ENCODE data around the gene TEX29. TPM values are rescaled to one million over a fixed set of nuclear protein-coding genes. Genes with fewer than 3 reads are reported as not detected.

Gene TEX29
- total RNA-seq, 1 experiment from 2014 or later, result not detected

DNA sequence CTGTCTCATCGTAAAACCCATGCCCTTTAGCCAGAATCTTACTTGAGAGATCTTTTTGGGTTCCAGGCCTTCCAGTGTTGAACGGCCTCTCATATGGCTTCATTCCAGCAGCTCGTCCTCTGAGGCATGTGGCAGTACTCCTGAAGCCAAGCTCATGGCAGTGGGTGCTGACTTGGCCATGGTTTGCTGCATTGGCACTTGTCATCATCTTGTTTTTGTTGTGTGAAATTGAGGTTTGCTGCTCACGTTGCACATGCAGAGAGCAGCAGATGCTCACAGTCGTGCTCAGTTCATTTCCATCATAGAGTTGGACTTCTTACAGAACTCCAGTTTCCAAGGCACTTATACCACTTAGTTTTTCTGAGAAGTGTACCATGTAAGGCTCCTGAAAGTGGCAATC is 14.9 kb downstream of the TEX29 start:
- Histone ChIP-seq H3K9me3 (ENCODE audit: control insufficient read depth, insufficient read depth, low read depth, low read length) (no peaks in the 10 kb centered on the region), H3K4me1 (ENCODE audit: control insufficient read depth, insufficient read depth, low read length) (no peaks in the 10 kb centered on the region), H3K27me3 (ENCODE audit: control insufficient read depth, insufficient read depth, low read length) (no peaks in the 10 kb centered on the region), H3K4me3 (ENCODE audit: low read depth in 2 of 2, low read length in 2 of 2) (no peak overlapping the region), H3K27ac (ENCODE audit: low read length) (no peak overlapping the region), H3K36me3 (ENCODE audit: control insufficient read depth, insufficient read depth, low read length) (no peaks in the 10 kb centered on the region)
- DNase-seq (ENCODE audit: low read depth, low spot score) (no peak), ATAC-seq (no peak)
- ChIA-PET POLR2A (no interaction called here), CTCF (no interaction called here)
- TF ChIP-seq SIN3A (IDR thresholded peaks at IDR 0.05; ENCODE audit: borderline replicate concordance, insufficient read depth, low read depth, low read length) (no peak), POLR2AphosphoS5 (IDR thresholded peaks at IDR 0.05; ENCODE audit: low read depth, low read length) (no peak), REST (IDR thresholded peaks at IDR 0.05; ENCODE audit: insufficient read depth in 1 of 2, low read depth in 2 of 2, low read length in 1 of 2) (no peak), TCF7L2 (IDR thresholded peaks at IDR 0.05; ENCODE audit: low read depth, low read length) (no peak)
- TF ChIP-seq, protein P1, sequence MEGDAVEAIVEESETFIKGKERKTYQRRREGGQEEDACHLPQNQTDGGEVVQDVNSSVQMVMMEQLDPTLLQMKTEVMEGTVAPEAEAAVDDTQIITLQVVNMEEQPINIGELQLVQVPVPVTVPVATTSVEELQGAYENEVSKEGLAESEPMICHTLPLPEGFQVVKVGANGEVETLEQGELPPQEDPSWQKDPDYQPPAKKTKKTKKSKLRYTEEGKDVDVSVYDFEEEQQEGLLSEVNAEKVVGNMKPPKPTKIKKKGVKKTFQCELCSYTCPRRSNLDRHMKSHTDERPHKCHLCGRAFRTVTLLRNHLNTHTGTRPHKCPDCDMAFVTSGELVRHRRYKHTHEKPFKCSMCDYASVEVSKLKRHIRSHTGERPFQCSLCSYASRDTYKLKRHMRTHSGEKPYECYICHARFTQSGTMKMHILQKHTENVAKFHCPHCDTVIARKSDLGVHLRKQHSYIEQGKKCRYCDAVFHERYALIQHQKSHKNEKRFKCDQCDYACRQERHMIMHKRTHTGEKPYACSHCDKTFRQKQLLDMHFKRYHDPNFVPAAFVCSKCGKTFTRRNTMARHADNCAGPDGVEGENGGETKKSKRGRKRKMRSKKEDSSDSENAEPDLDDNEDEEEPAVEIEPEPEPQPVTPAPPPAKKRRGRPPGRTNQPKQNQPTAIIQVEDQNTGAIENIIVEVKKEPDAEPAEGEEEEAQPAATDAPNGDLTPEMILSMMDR (IDR thresholded peaks at IDR 0.05), result no peak
- in situ Hi-C loops (cut with HindIII; ENCODE audit: low pct_unique_long_range_greater_than_20kb, low sequenced_read_pairs) (no loop called here), intact Hi-C loops (cut with micrococcal nuclease; ENCODE audit: unreplicated experiment) (no loop called here)
- no TSS peak for BruUV-seq (replicated peaks)

- TF ChIP-seq REST (IDR thresholded peaks at IDR 0.05; ENCODE audit: insufficient read depth in 1 of 2, low read depth in 2 of 2, low read length in 1 of 2) (no peak), SIN3A (IDR thresholded peaks at IDR 0.05; ENCODE audit: borderline replicate concordance, insufficient read depth, low read depth, low read length) (no peak), POLR2AphosphoS5 (IDR thresholded peaks at IDR 0.05; ENCODE audit: low read depth, low read length) (no peak), TCF7L2 (IDR thresholded peaks at IDR 0.05; ENCODE audit: low read depth, low read length) (no peak)
- TF ChIP-seq, protein P1 (IDR thresholded peaks at IDR 0.05), result no peak
- H3K4me3 ChIP-seq (ENCODE audit: low read depth in 2 of 2, low read length in 2 of 2), result no peak overlapping the region
- no peaks in the 10 kb centered on the region for H3K36me3 ChIP-seq (ENCODE audit: control insufficient read depth, insufficient read depth, low read length)
- BruUV-seq (replicated peaks), result no TSS peak
- CTCF ChIA-PET, result no interaction called here
- intact Hi-C loops (cut with micrococcal nuclease; ENCODE audit: unreplicated experiment) (no loop called here), in situ Hi-C loops (cut with HindIII; ENCODE audit: low pct_unique_long_range_greater_than_20kb, low sequenced_read_pairs) (no loop called here)
- POLR2A ChIA-PET, result no interaction called here
- H3K9me3 ChIP-seq (ENCODE audit: control insufficient read depth, insufficient read depth, low read depth, low read length), result no peaks in the 10 kb centered on the region
- no peaks in the 10 kb centered on the region for H3K27me3 ChIP-seq (ENCODE audit: control insufficient read depth, insufficient read depth, low read length)
- no peaks in the 10 kb centered on the region for H3K4me1 ChIP-seq (ENCODE audit: control insufficient read depth, insufficient read depth, low read length)
- ATAC-seq, result no peak
- H3K27ac ChIP-seq (ENCODE audit: low read length), result no peak overlapping the region
- DNase-seq (ENCODE audit: low read depth, low spot score), result no peak
Observed at GRCh38 chr13:111336666-111337065, 16.2 kb downstream of the TEX29 start.
